Stimulated activated CD4-positive, alpha-beta T cell treated with anti-CD3 and anti-CD28 coated beads, Interleukin-4, amount 100 ng/mL, for 24 hours (primary cell): Measurements from ENCODE around the gene KAZN.
"Not testable (repeated sequence)": the region's sequence is repeated elsewhere in the genome, so short reads cannot be mapped to it uniquely, and the experiment has no call there.

ENCODE experiments used
- DNase-seq: peaks from one replicate; pipeline ENCODE4 v3.0.0-alpha.2; 2020

Gene KAZN

DNA sequence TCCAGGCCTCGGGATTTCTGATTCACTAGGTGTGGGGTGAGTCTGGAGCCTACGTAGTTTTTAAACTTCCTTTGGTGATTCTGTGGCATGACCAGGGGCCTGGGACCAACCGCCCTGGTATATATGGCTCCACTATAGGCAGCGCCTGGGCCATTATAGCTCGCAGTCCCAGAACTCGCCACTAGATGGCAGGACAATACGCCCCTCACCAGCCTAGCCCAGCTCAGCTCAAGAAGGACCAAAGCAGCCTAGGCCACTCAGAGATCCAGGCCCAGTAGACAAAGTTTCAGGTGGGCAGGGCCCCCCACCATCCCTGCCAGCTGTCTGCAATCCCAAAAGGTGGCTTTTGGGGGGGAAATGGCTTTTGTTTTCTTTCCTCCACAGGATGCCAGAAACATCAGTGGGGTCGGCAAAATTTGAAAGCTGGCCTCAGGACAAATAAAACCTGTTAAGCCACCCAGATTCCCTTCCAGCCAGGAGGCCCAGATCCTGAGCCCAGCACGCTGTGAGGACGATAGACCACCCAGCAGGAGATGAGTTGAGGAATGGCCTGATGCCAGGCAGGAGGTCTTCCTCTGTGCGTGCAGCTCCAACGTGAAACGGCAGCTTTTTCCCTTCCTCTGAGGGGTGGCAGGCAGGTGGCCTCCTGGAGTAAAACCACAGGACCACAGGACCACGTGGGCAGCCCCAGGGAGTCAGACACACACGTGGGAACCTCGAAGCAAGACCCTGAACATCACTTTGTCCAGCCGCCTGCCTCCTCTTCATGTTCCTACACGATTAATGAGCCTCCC is 530.2 kb downstream of the KAZN start:
- DNase-seq: peak; percentile 77

DNA sequence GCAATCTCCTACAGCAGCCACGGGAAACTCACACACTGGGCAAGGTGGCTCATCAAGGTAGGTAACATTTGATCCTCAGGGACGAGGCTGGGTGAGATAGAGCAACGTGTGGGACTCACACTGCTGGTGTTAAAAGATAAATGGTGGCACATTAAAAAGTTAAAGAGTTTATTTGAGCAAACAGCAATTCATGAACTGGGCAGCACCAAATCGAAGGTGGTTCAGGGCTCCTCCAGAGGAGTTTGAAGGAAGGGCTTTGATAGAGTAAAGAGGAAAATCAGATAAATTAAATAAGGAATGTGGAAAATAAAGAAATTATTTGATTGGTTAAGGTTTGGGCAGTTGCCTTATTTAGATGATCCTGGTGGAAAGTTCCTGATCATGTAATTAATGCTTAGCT is 531.5 kb downstream of the KAZN start:
- DNase-seq: no peak

DNA sequence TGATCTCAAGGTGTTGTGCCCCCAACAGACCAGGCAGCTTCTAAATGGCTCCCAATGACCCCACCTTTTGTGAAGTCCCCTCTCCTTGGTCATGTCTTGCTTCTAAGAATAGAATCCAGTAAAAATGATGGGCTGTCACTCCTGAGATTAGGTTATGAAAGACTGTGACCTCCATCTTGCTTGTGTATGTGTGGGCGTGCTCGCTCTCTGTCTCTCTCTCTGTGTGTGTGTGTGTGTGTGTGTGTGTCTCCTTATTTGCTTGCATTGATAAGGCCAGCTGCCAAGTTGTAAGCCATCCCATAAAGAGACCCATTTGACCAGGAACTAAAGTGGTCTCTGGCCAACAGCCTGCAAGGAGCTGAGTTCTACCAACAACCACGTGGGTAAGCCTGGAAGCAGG is 532.1 kb downstream of the KAZN start:
- DNase-seq: no peak

DNA sequence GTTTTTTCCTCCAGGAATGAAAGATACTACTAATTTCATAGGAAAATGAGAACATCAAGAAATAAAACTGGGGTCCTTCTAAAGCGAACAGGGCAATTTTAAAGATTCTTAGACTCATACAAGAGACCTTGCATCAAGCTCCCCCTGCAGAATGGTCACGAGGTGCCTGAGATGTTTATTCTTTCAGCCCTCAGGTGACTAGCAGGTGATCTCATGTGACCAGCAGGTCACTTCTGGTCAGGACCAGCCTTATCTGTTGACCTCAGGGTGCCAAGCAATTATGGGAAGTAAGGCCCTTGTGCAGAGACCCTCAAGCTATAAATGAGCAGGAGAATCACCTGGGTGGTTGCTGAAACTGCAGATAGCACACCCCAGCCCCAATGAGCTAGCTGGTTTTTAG is 534.5 kb downstream of the KAZN start:
- no peak for DNase-seq

DNA sequence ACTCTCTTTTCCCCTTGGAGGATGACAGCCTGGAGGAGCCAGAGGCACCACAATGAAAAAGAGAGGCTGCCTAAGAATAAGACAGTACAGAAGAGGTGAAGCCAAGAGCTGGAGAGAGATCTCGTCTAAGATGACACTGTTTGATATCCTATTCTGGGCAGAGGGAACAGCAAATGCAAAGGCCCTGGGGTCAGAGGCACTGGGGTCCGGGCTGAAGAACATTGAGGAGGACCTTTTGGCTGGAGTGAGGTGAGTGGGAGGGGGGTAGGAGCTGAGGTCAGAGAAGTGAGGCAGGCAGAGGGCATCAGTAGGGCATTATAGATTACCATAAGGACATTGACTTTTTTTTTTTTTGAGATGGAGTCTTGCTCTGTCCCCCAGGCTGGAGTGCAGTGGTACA is 535.8 kb downstream of the KAZN start:
- DNase-seq: no peak

DNA sequence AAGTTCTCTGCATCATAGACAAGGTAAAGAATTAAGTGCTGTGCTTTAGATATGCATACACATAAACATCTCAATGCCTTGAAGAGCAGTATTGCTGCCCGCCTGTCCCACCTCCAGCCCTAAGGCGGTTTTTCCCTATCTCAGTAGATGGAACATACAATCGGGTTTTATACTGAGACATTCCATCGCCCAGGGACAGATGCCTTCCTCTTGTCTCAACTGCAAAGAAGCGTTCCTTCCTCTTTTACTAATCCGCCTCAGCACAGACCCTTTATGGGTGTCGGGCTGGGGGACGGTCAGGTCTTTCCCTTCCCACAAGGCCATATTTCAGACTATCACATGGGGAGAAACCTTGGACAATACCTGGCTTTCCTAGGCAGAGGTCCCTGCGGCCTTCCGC is 537.1 kb downstream of the KAZN start:
- DNase-seq: not testable (repeated sequence)

DNA sequence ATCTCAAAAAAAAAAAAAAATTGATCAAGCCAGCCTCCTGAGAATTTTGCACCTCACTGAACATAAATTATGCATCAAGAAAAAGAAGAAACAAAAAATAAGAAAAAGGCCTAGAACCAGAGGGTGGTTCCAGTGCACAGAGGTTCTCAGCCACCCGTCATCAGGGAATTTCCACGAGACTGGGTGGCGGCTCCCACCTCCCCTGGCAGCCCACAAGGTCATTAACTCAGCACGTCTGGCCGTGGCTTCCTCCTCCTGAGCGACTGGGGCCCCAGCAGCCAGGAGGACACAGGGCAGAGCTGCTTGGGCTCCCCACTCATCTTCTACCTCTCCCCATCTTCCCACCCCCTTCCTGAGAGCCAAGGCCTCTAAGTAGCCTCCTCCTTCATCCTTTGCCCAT is 539.3 kb downstream of the KAZN start:
- DNase-seq: no peak

DNA sequence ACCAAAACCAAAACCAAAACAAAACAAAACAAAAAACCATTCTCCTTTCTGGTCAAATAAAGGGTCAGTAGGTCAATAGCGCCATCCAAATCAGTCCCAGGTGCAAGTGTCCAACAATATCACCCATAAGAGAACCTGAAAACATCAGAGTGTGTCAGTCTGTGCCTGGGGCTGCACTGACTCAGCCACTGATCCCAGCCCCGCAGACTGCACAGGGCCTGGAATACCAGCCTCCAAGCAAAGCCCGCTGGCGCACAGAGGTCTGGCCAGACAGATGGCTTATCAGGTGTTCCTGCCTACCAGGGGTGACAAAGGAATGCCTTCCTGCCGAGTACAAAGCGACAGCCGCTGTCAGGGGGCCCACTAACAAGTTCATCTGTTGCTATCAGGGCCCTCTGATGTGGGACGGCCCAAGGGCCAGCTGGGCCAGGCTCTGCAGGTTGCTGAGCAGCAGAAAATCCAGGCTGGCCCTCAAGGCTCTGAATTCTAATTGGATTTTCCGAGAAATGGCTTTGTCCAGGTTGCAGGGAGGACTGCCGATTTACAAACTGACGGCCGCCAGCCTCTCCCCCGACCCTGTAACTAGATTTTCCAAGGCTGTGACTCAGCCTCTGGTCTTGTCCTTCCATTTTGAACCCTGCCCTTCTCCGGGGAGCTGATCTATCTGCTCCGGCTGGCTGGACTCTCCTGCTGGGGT is 541.3 kb downstream of the KAZN start:
- DNase-seq: no peak

DNA sequence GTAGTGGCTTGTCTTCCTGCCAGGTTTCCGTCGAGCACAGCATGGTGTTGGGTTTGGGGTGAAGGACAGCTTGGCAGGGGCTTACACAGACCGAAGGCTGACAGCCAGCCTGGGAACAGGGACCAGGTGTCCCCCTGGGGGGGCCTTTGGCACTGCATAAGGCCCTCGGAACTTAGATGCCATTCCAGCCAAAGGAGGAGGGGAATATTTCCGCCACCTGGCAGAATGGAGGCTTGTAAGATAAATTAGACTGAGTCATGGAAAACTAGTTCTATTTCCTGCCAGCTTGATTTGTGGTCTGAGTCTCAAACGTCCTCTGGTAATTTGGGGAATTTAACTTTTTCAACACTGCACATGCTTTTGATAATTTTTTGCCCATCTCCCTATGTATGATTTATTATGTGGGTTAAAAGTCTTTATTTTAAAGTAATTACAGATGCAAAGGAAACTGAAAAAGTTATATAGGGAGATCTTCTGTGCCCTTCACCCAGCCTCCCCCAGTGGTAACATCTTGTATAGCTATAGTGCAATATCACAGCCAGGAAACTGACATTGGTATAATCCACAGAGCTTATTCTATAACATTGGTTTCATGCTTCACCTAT is 543.6 kb downstream of the KAZN start:
- DNase-seq: no peak

DNA sequence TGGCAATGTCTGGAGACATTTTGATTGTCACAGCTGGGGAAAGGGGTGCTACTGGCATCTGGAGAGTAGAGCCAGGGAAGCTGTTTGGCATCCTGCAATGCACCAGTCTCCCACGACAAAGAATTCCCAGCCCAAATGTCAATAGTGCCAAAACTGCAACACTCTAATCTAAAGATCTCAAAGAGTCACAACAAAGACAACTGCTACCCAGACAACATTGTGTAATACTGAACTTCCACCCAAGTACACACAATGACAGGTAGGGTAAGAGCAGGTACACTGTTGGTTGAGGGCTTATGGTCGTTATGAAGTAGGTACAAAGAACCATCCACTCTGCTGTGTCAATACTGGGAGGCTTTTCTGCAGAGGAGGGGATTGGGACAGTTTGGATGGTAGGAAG is 546.8 kb downstream of the KAZN start:
- no peak for DNase-seq

DNA sequence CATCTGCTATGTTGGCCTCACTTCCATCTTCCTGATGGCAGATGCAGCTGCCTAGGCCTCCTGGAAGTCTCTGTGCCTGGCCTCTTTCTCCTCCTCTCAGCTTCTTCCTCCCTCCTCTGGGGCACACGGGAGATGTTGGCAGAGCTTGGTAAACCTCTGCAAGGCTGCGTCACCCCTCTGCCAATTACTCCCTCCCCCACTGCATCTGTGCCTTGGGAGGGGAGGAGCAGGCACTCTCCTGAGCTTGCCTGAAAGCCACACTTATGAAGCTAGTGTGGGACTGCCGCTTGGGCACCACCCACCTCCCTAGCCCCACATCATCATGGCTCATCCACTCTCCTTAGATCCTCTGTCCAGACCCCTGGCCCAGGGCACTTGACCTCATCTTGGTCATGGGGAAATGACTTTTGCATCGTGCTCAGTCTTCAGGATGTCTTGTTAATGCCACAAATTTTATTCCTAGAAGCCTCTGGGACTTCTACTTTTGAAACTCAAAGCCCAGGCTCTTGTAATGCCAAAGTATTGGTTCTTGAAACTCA is 547.7 kb downstream of the KAZN start:
- DNase-seq: no peak

DNA sequence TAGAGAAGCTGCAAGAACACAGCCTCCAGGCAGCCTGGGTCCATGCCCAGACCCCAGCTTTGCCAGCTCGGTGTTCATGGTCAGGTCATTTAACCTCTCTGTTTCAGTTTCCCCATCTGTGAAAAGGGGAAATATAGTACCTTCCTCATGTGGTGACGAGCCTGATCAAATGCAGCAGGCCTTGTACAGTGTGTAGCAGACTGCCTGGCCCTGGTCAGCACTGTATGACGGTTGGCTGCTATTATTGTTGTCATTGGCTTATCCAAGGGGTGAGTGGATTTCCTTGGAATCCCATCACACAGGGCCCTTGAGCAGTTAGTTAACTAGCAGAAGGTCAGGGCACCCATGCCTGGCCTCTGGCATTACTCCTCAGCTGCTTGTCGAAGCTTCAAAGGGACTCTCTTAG is 548.5 kb downstream of the KAZN start:
- DNase-seq: no peak

DNA sequence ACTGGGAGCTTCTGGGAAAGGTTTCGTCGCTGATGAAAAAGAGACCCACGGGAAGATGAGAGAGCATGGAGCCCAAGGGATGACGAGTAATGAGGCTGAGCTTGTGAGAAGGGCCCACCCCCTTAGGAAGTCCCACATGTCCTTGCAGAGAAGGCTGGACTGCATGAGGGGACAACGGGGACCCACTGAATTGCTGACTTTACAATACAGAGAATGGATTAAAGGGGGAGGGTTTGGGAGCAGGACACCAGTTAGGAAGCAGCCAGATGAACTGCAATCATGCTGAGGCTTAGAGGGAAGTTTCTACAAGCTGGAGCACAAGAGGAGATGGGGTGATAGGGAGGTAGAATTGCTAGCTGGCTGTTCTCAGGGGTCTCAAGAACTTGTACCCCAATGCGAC is 549.5 kb downstream of the KAZN start:
- DNase-seq: no peak

DNA sequence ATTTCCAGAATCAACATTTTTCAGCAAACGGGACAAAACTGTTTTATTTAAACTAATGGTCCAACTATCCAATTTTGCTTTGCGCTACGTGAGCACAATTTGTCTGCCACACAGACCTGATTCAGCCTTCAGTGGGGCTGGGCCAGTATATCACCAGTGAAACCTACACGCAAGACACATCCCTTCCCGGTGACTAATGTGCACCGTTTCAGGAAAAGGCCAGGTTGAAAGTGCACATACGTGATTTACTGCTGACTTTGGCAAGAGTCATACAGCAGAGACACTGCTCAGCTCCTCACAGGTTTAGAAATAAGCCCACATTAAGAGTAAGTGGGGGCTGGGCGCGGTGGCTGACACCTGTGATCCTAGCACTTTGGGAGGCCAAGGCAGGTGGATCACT is 550.0 kb downstream of the KAZN start:
- no peak for DNase-seq

DNA sequence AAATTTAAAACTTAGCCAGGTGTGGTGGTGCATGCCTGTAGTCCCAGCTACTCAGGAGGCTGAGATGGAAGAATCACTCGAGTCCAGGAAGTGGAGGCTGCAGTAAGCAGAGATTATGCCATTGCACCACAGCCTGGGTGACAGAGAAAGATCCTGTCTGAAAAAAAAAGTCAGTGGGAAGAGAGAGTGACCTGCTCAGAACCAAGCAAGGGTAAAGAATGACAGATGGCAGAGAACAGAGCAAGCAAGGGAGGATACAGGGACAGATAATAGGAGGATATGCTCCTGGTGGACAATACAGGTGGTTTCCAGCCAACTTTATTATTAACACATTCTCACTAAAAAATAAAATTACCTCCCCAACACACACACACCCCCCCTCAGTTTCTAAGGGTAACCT is 550.5 kb downstream of the KAZN start:
- DNase-seq: no peak

DNA sequence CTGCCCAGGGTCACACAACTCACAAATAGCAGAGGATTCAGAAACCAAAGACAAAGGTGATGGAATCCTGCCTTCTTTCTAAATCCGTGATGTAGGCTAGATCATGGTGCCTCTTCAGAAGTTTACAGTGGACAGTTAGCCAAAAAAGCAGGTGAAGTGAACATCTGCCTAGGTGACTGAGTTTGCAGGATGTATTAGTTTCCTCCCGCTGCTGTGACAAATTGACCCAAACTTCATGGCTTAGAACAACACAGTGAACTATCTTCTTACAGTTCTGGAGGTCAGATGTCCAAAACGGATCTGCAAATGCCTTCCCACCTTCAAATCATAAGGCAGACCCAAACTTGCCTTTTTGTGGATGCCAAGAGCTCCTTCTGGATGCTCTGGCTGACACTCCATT is 551.9 kb downstream of the KAZN start:
- DNase-seq: no peak

DNA sequence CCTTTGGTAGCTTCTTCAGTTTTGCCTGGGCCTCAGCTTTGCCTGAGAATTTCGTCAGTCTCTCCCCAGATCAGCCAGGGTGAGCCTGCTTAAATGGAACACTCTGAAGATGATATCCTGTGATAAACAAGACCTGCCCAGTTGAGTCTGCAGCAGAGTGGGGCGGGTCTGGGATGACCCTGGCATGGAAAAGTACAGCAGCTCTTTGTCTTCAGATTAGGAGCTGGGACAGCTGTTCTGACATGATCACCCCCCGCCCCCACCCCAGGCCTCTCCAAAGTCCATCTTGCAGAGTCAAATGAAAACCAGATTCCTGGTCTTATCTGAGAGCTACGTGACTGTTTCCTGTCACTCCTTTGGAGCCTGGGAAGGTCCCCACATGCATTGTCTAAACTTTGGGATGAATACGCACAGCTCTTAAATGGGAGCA is 552.9 kb downstream of the KAZN start:
- no peak for DNase-seq

DNA sequence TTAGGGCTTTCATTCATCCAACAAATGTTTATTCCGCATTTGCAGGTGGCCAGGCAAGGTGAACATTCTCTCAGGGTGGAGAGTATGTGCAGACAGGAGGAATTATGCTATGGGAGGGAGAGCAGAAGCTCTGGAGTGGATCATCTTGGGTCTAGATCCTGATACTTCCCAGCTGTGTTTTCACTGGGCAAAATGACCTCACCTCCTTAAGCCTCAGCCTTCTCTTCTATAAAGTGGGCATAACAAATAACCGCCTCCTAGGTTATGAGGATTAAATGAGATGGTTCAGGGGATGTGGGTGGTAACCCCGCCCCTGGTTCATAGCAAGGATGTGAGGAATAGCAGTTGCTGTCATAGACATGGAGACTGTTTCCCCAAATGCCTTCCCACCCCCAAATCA is 553.4 kb downstream of the KAZN start:
- no peak for DNase-seq

DNA sequence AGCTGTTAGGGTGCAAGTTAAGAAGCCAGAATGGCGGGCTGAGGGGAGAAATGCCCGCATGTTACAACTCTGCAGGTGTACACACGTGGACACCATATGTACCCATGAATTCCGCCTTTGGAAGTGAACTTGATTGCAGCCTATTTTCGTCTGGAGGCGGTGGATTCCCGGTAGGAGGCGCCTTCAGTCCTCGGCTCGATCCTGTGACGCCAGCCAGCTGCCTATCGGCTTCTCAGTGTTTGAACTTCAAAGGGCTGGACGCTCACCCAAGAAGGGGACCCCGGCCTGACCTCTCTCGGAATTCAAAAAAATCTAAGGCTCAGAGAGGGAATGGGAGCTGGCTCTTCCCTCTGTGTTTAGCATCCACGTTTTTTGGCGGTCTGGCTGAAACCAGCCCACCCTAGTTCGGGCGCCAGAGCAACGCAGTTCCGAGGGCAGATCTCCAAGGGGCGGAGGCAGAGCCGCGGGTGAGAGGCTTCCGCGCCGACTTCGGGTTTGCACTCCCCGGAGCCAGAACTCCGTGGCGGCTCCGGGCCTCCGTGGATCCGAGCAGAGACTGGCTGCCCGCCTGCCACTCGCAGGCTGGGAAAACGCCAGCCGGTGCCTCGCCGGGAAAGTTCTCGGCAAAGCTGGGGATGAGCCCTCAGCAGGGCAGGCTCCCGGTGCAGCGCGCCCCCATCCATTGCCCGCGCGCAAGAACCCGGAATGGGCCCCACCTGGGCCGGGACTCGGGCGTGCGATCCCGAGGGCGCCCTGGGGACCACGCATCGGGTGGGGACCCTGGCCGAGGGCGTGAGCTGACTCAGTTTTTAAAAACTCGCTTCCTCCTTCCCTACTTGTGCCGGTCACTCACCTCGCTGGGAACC is 554.1 kb downstream of the KAZN start:
- no peak for DNase-seq

DNA sequence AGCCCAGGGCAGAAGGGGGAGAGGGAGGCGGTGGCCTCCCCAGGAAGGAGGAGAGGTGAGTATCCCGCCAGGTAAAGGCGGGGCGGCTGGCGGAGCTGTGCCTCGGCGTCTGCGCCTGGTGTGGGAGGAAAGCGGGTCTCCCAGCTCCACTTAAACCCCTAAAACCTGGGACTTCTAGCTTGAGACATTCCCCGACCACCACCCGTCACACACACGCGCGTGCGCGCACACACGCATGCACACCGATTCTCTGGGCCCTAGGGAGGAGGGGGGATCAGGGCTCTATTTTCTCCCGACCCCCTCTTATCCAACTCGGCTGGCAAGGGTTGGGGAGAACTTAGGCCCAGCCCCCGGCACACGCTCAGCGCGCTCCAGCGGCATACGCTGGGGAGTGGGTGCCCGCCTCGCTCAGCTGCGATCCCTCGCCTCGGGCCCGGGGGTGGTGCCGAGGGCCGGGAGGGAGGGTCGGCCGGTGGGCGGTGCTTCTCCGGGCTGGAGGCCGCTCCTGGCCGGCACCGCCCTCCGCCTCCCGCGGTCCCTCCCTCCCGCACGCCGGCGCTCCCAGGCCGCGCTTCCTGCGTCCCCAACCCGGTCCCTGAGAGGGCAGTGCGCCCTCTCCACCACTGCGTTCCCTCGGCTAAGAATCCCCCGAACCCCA is 554.8 kb downstream of the KAZN start, which contains the start of gene TMEM51:
TSS of gene TMEM51 (plus strand) at position 564 of the 658 bp plus-strand sequence. CDS start 61,341 bp downstream, outside the sequence.
- DNase-seq: no peak

DNA sequence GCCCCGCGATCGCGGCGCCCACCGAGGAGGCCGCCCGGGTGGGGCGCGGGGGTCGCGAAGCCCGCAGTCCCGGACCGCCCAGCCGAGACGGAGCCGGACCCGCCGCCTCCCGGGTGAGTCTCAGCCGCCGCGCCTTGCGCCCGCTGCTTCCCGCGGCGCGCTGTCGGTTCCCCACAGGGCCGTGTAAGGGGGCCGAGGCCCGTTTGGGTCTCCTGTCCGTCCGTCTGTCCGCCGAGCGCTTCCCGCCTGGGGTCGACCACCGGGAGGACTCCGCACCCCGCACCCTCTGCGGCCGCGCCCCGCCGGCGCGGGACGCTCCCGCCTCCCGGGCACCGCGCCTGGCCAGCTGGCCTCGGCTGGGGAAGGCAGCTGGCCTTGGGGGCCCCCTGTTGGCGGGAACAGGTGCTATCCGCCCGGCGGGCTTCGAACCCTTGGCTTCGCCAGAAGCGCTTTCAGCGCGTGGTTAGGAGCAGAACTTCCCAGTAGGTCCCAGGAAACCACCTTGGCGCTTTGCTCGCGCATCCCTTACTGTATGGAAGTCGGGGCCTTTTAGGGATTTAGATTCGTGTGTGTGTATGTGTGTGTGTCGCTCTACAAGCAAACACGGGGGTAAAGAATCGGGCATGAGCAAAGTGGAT is 555.5 kb downstream of the KAZN start:
- DNase-seq: peak; percentile 33
